Activated T-cell treated with anti-CD3 and anti-CD28 coated beads for 48 hours (primary cell): ENCODE measurements around the gene ASB11.

Source experiments
- DNase-seq: peaks from one replicate; pipeline ENCODE4 v3.0.0-alpha.2; 2020; ENCODE audit warnings: low read depth

Gene ASB11, protein sequence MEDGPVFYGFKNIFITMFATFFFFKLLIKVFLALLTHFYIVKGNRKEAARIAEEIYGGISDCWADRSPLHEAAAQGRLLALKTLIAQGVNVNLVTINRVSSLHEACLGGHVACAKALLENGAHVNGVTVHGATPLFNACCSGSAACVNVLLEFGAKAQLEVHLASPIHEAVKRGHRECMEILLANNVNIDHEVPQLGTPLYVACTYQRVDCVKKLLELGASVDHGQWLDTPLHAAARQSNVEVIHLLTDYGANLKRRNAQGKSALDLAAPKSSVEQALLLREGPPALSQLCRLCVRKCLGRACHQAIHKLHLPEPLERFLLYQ

DNA sequence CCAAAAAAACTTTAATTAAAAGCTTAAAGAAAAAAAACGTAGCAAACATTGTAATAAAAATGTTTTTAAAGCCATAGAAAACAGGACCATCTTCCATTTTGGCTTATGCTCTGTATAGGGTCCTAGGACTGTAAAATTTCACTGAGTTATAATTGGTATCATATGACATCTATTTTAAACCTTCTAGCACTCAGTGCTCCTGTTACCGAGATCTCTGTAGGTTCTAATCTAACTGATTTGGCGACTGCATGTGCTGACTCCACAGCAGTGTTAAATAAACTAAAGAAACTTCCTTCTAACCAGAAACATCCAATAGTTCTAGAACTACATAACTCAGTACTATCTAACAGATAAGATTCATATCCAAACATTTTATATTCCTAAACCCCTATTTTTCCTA lies at the start of gene ASB11:
Gene ASB11 (minus strand): TSS at position 132 of the 400 bp plus-strand sequence. CDS start 35 bp downstream, at position 97.
- no peak for DNase-seq

DNA sequence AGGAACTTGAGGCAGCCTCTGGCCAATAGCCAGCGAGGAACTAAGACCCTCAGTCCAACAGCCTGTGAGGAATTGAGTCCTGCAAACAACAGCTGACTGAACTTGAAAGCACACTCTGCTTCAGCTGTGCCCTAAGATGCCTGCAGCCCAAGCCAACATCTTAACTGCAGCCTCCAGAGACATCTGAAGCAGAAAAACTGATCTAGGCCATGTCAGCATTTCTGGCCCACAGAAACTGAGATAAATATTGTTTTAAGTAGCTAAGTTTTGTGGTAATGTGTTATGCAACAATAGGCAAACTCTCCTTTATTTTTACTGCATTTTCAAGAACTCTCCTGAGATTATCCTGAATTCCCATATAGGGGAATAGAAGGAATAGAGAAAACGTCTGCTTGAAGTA lies 44.3 kb upstream of the ASB11 start:
- no peak for DNase-seq

DNA sequence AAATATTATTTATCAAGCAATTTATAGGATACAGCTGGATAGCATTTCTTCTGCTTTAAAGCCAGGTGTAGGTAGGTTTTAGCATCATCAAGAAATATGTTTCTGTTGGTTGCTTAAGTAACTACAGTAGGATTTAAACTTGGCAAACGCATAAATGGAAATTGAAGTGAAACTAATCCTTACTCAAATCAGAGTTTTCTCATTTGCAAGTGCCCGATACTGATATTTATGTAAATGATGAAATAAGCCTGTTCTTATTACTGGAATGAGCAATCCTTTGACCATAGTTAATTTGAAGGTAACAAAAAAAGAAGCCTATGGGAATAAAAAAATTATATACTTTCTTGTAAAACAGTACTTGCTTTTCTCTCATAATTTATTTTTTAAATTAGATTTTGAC lies 43.1 kb upstream of the ASB11 start:
- DNase-seq = no peak

DNA sequence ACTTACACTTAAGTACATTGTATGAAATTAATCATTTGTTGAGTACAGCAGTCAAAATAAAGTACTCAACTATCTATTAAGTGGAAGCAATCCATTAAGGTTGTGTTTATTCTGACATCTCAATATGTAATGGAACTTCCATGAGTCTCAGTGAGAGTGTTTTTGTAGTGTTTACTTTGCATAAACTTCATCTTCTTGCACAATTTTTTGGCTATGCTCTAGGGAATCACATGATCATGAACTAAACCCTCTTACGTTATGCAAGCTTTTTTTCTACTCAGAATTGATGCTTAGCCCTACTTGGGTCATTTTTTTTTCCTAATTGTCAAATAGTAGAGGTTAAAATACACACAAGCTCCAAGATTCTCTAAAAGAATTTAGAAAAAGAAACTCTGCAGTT lies 41.0 kb upstream of the ASB11 start:
- DNase-seq = no peak

DNA sequence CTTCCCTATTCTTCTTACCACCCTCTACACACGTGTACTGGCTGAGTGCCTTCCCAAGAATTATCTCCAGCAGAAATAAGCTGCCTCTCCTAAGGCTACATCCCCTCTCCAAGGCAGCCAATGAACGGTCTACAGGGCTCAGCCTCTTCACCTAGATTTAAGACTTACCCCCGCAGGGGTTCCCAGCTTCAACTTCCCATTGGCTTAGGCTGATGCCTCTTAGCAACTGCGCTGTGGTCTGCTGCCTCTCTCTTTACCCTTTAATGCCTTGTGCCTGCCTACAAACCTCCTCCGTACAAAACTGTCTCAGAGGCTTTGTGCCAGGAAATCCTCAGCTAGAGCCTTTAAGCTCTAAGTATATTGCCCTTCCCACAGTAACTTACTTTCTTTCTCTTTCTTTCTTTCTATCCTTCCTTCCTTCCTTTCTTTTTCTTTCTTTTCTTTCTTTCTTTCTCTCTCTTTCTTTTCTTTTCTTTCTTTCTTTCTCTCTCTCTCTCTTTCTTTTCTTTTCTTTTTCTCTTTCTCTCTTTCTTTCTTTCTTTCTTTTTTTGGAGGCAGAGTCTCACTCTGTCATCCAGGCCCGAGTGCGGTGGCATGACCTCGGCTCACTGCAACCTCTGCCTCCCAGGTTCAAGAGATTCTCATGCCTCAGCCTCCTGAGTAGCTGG lies 35.0 kb upstream of the ASB11 start:
- DNase-seq = no peak

DNA sequence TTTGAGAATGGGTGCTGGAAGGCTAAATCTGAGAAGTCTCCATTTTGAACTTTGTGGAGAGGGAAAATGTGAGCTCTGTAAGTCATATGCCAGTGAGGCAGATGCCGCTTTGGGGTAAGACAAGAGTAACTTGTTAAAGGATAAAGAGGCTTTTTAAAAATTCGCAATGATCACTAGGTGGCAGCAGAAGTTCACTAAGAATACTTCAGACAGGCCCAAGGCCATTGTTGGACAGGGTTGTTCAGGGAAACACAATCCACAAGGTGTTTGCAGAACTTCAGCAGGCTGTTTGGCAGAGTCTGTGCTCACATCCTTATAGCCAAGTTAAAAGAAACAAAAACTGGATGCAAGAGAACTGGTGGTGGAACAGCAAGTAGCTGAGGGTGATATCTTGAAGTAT lies 33.6 kb upstream of the ASB11 start:
- DNase-seq = no peak

DNA sequence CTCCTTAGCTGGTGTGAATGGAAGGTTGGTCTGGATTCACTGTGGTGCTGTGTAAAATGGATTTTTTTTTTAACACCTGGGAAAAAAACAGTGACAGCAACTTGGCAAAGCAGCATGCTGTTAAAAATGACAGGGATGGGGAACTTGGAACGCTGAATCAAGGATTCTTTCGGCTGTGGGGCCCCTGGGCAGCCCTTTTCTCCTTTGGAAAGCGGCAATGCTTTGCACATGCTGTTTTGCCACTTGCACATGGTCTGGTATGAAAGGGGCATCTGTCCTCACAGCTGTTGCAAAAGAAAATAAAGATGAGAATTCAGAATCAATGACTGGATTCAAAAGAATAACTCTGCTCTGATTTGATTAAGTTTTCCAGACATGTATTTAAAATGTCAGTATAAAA lies 30.5 kb upstream of the ASB11 start:
- no peak for DNase-seq

DNA sequence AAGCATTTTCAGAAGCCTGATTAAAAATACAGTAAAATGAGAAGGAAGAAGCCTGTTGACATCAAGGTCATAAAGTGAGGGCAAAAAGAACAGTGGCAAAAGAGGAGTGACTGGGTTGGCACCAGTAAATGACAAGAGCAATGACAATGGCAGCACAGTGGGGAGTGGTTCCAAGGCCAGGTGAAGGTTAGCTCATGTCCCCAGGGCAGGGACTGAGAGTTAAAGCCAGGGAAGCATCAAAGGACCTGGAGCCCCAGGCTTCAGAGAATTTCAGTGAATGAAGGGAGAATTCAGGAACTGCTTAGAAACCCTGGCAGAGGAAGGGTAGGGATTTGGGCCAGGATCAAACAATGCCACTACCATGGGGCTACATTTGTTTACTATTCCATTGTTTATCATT lies 28.7 kb upstream of the ASB11 start:
- DNase-seq = no peak

DNA sequence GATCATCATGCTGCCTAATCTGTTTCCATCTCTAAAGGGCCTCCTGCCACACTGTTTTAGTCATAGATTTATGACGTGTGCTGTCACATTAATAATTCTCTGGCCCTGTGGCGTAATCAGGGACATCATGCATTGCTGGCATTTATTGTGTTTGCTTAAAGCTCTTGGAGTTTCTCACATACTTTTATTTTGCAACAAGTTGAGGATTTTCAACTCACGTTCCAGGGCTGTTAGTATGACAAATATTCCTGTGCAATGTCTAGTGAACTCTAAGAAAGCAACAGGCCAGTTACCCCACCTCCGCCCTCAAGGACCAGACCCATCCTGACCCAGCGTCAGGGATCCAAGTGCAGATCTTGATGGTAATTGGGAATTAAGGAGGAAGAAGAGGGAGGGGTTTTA lies 27.6 kb upstream of the ASB11 start:
- no peak for DNase-seq

DNA sequence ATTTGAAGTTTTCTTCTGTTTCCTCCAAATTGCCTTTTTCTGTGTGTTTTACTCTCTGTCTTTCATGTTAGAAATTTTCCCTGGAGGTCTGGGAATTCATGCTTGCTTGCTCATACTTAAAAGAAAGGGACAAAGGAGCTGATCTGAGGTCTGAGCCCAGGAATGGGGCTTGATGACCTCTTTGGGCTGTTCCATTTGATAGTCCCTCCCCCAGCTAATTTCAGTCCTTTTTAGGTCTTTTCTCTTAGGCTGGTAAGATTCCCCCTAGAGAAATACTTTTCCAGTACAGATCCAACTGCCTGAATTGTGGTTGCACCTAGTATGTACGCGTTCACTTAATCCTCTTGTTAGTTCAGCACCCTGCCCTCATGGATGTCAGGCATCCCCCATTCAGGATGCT lies 25.4 kb upstream of the ASB11 start:
- no peak for DNase-seq

DNA sequence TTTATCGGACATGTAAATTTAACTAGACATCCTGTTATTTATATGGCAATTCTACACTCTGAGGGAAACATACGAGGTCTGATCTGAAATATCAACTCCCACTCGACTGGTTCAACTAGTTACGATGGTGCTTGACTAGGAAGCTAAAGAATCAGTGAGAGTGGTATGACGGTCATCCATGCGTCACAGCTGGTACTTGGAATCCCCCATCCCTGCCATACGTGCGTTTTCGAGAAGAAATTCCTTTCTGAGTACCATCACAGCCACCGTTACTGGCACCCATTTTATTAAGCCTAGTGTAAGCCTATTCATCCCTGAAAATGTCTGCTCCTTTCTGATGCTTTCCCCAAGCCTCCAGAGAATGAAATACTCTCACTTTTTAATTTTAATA lies 20.6 kb upstream of the ASB11 start:
- no peak for DNase-seq

DNA sequence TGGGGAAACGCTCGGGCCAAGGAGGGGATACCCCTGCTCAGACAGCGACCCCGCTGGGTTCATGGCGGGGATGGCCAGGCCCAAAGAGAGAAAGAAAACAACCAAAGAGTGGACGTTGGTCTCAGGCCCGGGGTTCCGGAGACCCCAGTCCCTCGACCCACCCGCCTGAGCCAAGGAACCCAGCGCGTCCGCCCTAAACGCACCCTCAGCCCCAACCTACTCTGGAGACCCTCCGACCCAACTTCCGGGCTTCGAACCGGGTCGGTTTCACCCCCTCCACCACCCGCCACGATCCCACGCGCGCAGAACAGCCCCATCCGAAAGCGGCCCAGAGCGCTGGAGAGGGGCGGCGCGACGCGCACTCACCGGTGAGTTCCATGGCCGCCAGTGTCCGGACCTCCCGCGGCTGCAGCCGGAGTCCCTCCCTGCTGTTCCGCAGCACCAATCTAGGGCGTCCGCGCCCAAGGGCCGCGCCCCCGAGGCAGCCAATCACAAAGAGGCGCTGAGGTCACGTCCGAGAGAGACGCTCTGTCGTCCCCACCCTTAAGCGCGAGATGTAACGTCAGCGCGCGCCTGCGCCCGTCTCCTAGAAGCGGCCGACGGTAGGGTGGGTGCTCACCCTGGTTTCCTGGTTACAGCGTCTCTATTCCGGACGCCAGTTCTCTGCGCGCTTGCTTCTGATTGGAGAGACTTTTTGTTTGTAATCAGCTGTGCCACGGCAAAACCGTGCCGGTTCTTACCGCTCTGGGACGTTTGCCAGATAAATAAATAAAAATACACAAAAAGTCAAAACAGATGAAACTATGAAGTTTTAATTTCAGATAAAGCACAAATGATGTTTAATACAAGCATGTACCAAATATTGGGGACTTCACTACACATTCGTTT lies 19.9 kb upstream of the ASB11 start, which contains the start of gene PIGA:
Gene PIGA (minus strand): TSS at position 389 of the 888 bp plus-strand sequence. CDS start 3,593 bp downstream, outside the sequence.
- peak; percentile 82 for DNase-seq

DNA sequence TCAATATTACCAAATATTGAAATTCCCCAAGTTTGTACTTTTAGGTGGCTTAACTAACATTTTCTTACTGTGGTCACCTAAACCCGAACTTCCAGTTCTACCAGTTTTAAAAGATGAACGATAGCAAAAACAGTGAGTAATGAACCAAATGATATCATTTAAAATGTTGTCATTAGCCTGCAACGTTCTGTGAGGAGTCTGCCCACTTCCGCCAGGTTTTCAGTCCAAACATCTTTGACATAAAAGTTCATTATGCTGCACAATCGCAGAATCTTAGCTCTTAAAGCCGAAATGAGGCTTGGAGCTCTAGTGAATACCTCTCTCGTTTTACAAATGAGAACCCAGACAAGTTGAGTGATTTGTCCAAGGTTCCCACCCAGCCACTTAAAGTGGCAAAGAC lies 19.1 kb upstream of the ASB11 start:
- no peak for DNase-seq

DNA sequence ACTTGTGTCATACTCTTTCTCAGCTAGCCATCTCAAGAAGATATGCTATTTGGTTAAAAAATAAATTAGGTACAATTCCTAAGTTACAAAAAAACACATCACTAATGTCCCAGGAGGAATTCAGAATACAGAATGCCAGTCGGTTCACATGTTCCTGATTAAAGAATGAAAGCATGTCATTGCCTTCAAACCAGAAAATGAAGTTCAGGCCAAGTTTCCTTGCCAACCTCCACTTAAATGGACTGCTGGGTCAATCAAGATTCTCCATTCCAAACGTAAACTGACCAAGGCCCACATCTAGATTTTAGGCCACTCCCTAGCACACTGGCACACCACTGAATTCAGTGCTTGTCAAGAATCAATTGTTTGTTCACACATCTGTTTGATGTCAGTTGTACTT lies 13.4 kb upstream of the ASB11 start:
- no peak for DNase-seq

DNA sequence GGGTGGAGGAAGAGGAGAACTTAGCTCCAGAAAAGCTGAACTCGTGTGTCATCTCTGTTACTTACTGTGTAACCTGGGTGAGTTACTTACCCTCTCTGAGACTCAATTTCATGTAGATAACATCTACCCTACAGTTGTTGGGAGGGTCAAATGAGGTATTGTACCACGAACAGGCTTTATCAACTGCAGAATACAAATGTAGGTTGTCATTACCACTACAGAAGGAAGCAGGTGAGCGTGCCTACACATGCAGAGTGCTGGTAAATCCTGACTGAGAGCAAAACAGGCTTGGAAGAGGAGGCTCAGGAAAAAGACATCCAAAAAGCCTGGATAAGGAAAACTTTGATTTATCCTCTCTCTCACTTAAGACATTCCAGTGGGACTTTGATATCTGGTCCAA lies 12.7 kb upstream of the ASB11 start:
- no peak for DNase-seq

DNA sequence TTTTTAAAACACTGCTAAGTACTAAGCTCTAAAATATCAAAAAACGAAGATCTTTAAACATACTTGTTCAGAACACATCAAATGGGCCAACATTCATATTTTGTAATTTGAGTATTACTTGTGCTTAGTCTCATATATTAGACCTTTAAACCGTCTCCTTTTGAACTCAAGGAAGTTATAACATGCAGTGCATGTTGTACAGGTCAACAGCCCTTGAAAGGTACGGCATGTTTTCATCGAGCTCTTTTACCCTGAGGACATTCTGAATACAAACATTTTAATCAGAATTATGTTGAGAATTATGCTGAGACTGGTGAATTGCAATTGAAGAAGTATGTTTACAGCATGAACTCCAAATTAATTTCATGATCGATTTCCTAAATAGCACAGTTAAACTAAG lies 7.0 kb upstream of the ASB11 start:
- DNase-seq = no peak

DNA sequence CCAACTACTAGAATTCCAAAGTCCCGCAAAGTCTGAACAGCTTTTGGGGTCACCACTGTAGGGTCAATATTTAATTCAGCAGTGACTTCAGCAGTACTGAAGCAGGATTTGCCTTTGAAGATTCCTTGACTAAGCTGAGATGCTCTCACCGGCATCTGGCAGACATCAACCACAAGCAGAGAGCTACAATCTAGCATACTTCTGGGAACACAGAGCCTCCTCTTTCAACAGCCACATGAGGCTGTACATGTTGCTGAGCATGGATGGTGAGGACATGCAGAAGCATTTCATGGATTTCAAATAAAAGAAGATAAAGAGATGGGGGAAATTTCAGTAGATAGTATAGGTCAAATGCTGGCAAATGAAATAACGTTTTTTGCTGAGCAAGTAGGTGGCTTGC lies 6.6 kb upstream of the ASB11 start:
- no peak for DNase-seq

DNA sequence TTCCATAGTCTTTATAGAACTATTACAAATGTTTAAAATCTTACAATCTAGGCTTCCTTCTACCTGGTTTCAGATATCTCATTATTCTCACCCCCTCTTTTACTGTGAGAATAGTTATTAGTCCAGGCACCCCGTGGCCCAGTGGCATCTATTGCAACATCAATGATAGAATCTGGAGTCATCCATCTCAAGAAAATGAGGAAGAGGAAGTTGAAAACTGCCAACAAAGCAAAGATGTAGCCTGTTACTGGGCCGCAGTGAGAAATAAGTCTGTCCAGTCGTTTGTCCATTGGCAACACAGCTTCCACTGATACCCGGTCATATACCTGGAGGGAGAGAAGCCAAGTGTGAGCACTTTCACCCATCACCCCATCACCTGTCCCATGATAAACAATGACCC lies 6.0 kb upstream of the ASB11 start:
- DNase-seq = no peak

DNA sequence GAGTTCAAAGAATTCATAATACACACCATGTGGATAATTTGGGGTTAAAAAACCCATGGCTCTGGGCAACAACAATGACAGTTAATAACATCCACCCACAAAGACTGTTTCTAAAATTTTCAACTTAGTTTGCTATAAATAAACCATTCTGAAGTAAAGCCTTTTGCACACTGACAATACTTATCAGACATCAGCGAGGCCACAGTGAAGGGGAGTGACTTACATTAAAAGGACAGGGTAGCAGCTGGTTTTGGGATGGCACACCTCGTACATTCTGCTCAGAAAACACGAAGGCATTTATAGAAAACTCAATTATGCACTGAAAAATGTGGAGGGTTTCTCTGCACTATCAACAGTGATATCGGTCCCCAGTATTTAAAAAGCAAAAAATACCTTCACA lies 4.9 kb upstream of the ASB11 start:
- no peak for DNase-seq

DNA sequence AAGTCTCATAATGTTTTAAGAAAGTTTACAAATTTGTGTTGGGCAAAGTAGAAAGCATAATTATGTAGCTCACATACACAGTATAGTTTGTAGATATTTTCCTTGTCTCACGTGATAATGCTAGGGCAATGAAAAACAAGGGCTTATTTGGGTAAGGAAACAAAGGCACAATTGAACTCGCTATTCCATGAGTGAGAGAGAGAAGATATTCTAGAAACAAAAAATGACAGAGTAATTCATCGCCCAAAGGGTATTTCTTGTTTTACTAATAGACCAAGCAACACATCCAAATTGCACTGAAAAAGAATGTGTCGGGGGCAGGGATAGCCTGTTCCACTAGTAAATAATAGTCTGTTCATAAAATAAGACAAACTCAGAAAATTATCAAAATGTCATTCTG lies 3.6 kb upstream of the ASB11 start:
- DNase-seq = no peak

DNA sequence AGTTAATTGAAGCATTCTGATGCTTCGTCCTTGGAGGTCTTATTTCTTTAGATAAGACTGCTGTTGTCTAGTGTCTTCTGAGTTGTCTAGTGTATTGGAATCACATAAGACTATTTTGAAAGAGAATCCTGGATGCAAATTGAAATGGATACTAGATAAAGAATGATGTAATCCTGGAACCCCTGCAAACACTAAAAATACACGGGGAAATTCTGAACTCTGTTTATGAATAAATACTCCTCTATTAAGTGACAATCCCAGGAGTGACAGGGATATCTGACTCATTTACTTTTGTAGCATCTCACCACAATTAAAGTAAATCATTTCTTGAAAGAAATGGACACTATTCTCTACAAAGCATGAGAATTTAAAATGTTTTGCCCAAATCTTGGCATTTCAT lies 968 bp downstream of the ASB11 start:
- DNase-seq = no peak

DNA sequence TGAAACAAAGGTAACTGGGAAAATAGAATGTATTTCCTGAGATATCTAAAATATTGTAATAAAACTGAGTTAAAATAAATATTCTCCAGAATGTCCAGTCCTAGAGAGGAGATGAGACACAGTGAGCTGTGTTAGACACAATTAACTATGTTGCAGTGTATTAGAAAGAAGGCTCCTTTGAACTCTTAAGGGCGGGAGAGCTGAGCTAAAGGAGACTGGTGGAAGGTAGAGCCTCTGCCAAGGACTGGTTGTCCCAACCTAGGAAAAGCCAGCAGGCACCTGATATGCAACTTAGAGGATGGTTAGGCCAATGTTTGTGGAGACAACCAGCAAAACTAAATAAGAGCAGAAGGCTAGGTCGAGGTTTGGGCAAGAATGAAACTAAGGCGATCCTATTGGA lies 4.3 kb downstream of the ASB11 start:
- no peak for DNase-seq

DNA sequence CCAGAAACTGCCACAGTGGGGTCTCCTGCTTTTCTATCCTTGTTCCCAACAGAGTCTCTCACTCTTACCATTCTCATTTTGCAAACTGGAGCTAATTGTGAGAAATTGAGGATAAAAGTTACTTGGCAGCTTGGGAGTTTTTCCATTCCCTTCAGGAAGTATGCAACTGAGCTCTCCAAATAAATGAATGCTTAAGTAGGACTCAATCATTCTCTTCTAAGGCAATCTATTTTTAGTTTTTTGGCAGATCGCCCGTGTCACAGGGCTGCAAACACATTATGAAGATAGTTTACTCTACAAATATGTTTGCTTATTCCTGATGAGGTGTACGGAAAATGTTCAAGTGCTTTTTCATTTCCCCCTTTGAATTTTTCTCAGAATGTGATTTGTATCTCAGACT lies 5.3 kb downstream of the ASB11 start:
- DNase-seq = no peak
